Thyroid gland (tissue), 4 donors: ENCODE results near the gene UBE2L3. TPM values are rescaled to one million over a fixed set of nuclear protein-coding genes. Genes with fewer than 3 reads are reported as not detected.

Source experiments
- DNase-seq, 2 donors: peaks; one replicate each; pipeline ENCODE4 v3.0.0-alpha.2; 2019
- H3K27ac ChIP-seq, 3 donors: fragments of 200-600 bp; sonication (generic); 1 replicate in 2 of 3; 2 replicates in 1 of 3; pipeline ENCODE4 v1.5.1; 2016 to 2019; ENCODE audit warnings: mild to moderate bottlenecking in 1 of 3, moderate library complexity in 1 of 3
- H3K27me3 ChIP-seq: fragments of 200-600 bp; sonication (generic); one replicate; pipeline ENCODE4 v1.5.1; 2019
- H3K36me3 ChIP-seq, 2 donors: fragments of 200-600 bp; sonication (generic); one replicate each; pipeline ENCODE4 v1.5.1; 2016 to 2019
- H3K4me1 ChIP-seq, 2 donors: fragments of 200-600 bp; sonication (generic); one replicate each; pipeline ENCODE4 v1.5.1; 2017 to 2019
- H3K4me3 ChIP-seq, 3 donors: fragments of 200-600 bp; sonication (generic); replicated peaks in 1 of 3; 1 replicate in 2 of 3; 2 replicates in 1 of 3; pipeline ENCODE4 v1.5.1; 2016; ENCODE audit warnings: mild to moderate bottlenecking in 1 of 3
- H3K9me3 ChIP-seq: fragments of 200-600 bp; sonication (generic); one replicate; pipeline ENCODE4 v1.5.1; 2017
- POLR2A ChIP-seq, 2 donors: fragments of 450-650 bp; IDR thresholded peaks; one replicate each; pipeline ENCODE4 v1.6.1; 2017; ENCODE audit warnings: antibody characterized with exemption in 2 of 2, mild to moderate bottlenecking in 2 of 2, moderate library complexity in 1 of 2
- WGBS, 2 donors: methylation state at CpG; one replicate each; pipeline ENCODE4 v1.1.5; 2017; 5-methylcytosine and 5-hydroxymethylcytosine counted together
- intact Hi-C: fragments of 100-400 bp; cut with DNase I; formaldehyde crosslinking; loops from one replicate; pipeline ENCODE4 v1.15.1; 2023
- total RNA-seq, 4 donors: library from RNA; depleted of rRNA; stranded (reverse); fragments of >200 nt; gene quantifications; one replicate each; pipeline ENCODE4 v1.2.3, GENCODE V29; 2016
- TF ChIP-seq, protein P1 (sequence below), 6 experiments: fragments of 200-600 bp in 3 of 6; fragments of 450-650 bp in 3 of 6; sonication (generic) in 3 of 6; IDR thresholded peaks; one replicate each; pipeline ENCODE4 v1.5.1; 2016 to 2019; ENCODE audit warnings: antibody characterized with exemption in 6 of 6, mild to moderate bottlenecking in 2 of 6, inconsistent platforms in 1 of 6, moderate library complexity in 1 of 6

The UBE2L3 gene
- total RNA-seq, 4 donors from 2014 or later: 38.2 to 61.9 (median 47.5) TPM

- H3K27me3 ChIP-seq: no peaks in the 10 kb centered on the region
- intact Hi-C loops: no loop called here
- no peak overlapping the region for H3K27ac ChIP-seq
- WGBS, 2 donors: 93 to 95% methylated on average over 3 of the region's 3 CpGs
- no peaks in the 10 kb centered on the region for H3K9me3 ChIP-seq
- H3K4me3 ChIP-seq: no peak overlapping the region
- H3K4me1 ChIP-seq: peaks cover 0 to 5% of the 10 kb centered on the region in 2 donors
- peaks cover 0 to 16% of the 10 kb centered on the region in 2 donors for H3K36me3 ChIP-seq
- no peak for DNase-seq
- no peak for TF ChIP-seq POLR2A (IDR thresholded peaks at IDR 0.05)
- TF ChIP-seq, protein P1, sequence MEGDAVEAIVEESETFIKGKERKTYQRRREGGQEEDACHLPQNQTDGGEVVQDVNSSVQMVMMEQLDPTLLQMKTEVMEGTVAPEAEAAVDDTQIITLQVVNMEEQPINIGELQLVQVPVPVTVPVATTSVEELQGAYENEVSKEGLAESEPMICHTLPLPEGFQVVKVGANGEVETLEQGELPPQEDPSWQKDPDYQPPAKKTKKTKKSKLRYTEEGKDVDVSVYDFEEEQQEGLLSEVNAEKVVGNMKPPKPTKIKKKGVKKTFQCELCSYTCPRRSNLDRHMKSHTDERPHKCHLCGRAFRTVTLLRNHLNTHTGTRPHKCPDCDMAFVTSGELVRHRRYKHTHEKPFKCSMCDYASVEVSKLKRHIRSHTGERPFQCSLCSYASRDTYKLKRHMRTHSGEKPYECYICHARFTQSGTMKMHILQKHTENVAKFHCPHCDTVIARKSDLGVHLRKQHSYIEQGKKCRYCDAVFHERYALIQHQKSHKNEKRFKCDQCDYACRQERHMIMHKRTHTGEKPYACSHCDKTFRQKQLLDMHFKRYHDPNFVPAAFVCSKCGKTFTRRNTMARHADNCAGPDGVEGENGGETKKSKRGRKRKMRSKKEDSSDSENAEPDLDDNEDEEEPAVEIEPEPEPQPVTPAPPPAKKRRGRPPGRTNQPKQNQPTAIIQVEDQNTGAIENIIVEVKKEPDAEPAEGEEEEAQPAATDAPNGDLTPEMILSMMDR (IDR thresholded peaks at IDR 0.05): no peak
Measured at GRCh38 chr22:21598302-21598701, 30.8 kb downstream of the UBE2L3 start.

GRCh38 chr22:21599053-21599893 is 31.8 kb downstream of the UBE2L3 start:
- WGBS, 2 donors: 73 to 81% methylated on average over 6 of the region's 6 CpGs
- TF ChIP-seq, protein P1 (IDR thresholded peaks at IDR 0.05): no peak
- TF ChIP-seq POLR2A (IDR thresholded peaks at IDR 0.05): no peak
- no peaks in the 10 kb centered on the region for H3K27me3 ChIP-seq

DNA sequence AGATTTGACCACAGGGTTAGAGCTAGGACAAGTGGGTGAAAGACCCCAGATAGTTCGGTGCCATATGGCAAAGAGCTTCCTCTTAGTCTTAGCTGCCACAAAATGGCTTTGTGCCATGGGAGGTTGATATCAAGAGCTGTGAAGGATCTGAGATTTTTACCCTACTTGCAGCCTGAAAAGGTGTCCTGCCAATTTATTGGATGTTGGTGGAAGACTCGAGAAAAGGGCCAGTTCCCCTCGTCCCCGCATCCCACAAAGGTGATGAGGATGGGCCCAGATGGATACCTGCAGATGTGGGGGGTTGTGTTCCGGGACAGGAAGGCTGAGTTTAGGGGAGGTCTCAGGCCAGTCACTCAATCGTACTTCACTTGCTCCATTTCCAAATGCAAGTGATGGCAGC is 35.1 kb downstream of the UBE2L3 start:
- TF ChIP-seq, protein P1 (IDR thresholded peaks at IDR 0.05): no peak
- TF ChIP-seq POLR2A (IDR thresholded peaks at IDR 0.05): no peak
- no peak for DNase-seq
- Histone ChIP-seq H3K27ac (no peak overlapping the region), H3K27me3 (no peaks in the 10 kb centered on the region), H3K4me3 (no peak overlapping the region), H3K4me1 (peaks cover 0 to 6% of the 10 kb centered on the region in 2 donors), H3K36me3 (no peaks in the 10 kb centered on the region), H3K9me3 (no peaks in the 10 kb centered on the region)
- intact Hi-C loops: no loop called here
- WGBS, 2 donors: 91 to 93% methylated on average over 6 of the region's 6 CpGs

More at GRCh38 chr22:21599053-21599893, 31.8 kb downstream of the UBE2L3 start:
- peaks cover 0 to 5% of the 10 kb centered on the region in 2 donors for H3K4me1 ChIP-seq
- no peak overlapping the region for H3K27ac ChIP-seq
- no peaks in the 10 kb centered on the region for H3K9me3 ChIP-seq
- no peak overlapping the region for H3K4me3 ChIP-seq
- intact Hi-C loops: no loop called here
- peaks cover 0 to 7% of the 10 kb centered on the region in 2 donors for H3K36me3 ChIP-seq
- no peak for DNase-seq

- Histone ChIP-seq H3K36me3 (no peaks in the 10 kb centered on the region), H3K9me3 (no peaks in the 10 kb centered on the region), H3K27ac (no peak overlapping the region), H3K27me3 (no peaks in the 10 kb centered on the region), H3K4me3 (no peak overlapping the region), H3K4me1 (peaks cover 0 to 11% of the 10 kb centered on the region in 2 donors)
- intact Hi-C loops: no loop called here
- DNase-seq: no peak
- 92 to 93% methylated on average over 9 of the region's 9 CpGs for WGBS, 2 donors
- TF ChIP-seq, protein P1 (IDR thresholded peaks at IDR 0.05): no peak
- no peak for TF ChIP-seq POLR2A (IDR thresholded peaks at IDR 0.05)
Measured at GRCh38 chr22:21603973-21604372, 36.5 kb downstream of the UBE2L3 start.

DNA sequence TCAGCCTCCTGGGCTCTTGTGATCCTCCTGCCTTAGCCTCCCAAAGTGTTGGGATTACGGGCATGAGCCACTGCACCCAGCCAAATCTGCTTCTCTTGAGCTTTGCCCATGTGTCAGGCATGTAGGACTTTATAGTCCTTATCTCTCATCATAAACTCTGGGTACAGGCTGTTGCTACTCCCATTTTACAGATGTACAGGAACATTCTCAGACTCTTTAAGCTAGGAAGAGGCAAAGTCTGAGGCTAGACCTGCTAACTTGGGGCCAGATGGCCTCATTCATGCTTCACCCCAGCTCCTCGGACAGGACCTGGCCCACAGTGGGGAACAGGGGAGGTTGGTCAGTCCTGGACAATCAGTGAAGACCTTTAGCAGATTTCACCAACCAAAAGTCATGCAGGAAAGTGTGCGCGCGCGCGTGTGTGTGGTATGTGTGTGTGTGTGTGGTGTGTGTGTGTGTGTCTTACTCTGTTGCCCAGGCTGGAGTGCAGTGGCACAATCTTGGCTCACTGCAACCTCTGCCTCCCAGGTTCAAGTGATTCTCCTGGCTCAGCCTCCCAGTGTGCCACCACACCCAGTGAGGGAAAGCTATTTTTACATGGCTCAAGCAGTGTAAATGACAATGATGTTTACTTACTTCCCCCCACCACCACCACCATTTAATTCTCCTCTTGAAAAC is 38.5 kb downstream of the UBE2L3 start:
- Histone ChIP-seq H3K27me3 (no peaks in the 10 kb centered on the region), H3K4me1 (peaks cover 0 to 6% of the 10 kb centered on the region in 2 donors), H3K4me3 (no peak overlapping the region), H3K27ac (no peak overlapping the region), H3K36me3 (no peaks in the 10 kb centered on the region), H3K9me3 (no peaks in the 10 kb centered on the region)
- 92 to 100% methylated on average over 6 to 7 of the region's 7 CpGs for WGBS, 2 donors
- TF ChIP-seq POLR2A (IDR thresholded peaks at IDR 0.05): no peak
- TF ChIP-seq, protein P1 (IDR thresholded peaks at IDR 0.05): no peak
- intact Hi-C loops: no loop called here
- no peak for DNase-seq
